IPS-NIHi7 (cell line): ENCODE measurements around the gene VPS37C.
"Not testable (repeated sequence)": the region's sequence is repeated elsewhere in the genome, so short reads cannot be mapped to it uniquely, and the experiment has no call there.

ENCODE experiments used
- DNase-seq: peaks from one replicate; pipeline ENCODE4 v3.0.0; 2012; ENCODE audit warnings: mixed read lengths; ENCODE audit errors: extremely low spot score

Gene VPS37C

GRCh38 chr11:61174949-61175348, 13.7 kb upstream of the VPS37C start:
- DNase-seq: no peak

- no peak for DNase-seq
These were observed 13.0 kb upstream of the VPS37C start for GRCh38 chr11:61174273-61174672.

DNA sequence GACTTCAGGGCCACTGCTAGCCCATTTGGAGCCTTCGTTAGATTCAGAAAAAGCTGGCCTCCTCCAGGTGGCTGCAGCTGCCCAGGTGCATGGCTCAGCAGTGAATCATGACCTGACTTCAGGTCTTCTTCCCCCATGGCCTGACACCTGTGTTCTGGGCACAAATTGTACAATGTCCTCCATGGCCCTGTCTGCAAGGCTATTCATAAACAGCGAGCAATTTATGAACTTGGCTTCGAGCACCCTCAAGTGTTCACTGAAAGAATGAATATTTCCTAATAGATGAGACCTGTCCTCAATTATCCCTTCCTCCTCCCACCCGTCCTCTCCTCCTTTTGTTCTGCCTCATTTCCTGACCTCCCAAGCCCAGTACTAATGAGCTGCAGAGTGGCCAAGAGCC, 12.2 kb upstream of the VPS37C start:
- DNase-seq: peak; percentile 5

DNA sequence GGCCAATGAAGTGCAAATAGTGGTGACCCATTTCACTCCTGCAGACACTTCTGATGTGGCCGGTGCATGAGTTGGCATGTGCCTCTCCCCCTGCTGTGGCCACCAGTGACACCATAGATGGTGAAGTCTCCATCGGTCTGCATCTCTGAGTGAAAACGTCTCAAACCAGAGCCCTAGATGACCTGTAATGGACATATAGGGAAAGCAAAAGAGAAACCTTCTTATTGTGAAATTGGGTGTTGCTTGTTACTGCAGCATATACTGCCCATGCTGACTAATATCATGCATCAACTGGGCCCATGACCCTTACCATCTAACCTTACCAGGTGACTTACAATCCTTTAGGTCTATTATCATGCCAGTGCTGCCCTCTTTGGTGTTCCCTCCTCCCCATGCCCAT, 11.7 kb upstream of the VPS37C start:
- DNase-seq: no peak

DNA sequence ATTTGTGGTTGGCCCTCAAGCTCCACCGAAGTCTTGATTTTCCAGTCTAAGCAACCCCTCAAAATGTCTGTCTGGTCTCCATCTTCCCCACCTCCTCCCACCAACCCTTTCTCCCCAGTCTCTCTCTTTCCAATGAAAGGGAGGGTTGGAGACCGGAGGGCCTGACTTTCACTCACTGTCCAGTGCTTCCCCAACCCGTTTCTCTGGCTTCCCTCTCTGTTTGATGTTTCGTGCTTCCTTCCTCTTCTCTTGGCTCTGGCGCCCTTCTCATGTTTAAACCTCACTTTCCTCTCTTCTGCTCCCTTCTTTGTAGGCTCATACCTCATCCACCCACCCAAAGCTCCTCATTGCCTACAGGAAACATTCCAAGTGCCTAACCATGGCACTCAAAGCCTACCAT, 11.1 kb upstream of the VPS37C start:
- DNase-seq: no peak

GRCh38 chr11:61171907-61172306, 10.7 kb upstream of the VPS37C start:
- no peak for DNase-seq

- peak; percentile 5 for DNase-seq
These were observed 9.3 kb upstream of the VPS37C start for GRCh38 chr11:61170566-61170965.

- no peak for DNase-seq
These were observed 7.6 kb upstream of the VPS37C start for GRCh38 chr11:61168800-61169199.

DNA sequence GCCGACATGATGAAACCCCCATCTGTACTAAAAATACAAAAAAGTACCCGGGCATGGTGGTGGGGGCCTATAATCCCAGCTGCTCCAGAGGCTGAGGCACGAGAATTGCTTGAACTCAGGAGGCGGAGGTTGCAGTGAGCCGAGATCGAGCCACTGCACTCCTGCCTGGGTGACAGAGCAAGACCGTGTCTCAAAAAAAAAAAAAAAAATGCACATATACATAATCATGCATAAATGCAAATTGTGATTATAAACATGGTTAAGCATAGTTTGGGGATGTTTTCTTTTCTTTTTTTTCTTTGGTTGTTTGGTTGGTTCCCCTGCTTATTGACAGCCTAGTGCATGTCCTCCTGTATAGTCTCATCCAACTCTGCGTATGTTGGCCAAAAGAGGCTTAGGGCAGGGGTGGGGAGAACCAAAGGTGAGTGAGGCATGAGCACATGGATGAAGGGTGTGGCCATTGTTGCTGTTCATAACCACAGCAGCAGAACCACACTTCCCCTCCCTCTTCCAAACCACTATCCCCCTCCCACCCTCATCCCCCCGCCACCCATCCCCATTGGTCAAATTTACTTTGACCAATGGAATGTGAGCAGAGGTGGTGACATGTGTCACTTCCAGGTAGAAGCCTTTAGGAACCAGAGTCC, 6.9 kb upstream of the VPS37C start:
- no peak for DNase-seq

GRCh38 chr11:61166331-61166730, 5.1 kb upstream of the VPS37C start:
- not testable (repeated sequence) for DNase-seq

DNA sequence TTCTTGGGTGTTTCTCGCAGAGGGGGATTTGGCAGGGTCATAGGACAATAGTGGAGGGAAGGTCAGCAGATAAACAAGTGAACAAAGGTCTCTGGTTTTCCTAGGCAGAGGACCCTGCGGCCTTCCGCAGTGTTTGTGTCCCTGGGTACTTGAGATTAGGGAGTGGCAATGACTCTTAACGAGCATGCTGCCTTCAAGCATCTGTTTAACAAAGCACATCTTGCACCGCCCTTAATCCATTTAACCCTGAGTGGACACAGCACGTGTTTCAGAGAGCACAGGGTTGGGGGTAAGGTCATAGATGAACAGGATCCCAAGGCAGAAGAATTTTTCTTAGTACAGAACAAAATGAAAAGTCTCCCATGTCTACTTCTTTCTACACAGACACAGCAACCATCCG, 4.6 kb upstream of the VPS37C start:
- DNase-seq: not testable (repeated sequence)

DNA sequence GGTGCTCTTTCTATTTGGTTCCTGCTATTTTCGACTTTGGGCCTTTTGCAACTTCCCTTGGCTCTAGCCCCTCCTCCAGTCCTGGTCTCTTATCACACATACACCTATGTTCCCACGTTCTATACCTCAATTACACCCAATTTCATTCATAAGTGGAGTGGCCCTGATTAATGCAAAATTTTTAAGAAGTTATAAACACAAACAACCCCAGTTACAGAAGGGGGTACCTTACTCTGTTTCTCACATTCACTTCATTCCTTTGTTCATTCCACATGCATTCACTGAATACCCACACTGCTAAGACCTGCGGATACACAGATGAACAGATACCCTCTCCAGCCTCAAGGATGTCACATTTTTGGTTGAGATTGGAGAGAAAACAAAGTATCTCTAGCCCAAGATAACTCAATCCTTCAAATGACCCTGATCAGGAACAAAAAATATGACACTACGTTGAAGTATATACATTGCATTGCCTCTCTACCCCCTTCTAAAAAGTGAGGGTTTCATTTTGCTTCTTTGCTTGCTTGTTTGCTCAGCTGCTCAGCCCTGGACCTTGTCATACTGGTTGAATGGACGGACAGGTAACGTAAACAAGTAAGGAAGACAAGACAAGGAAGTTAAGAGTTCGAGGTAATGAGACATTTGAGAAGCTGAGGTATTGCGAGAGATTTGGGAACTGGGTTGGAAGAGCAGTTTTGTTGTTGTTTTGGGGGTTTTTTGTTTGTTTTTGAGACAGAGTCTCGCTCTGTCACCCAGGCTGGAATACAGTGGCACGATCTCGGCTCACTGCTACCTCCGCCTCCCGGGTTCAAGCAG, 3.6 kb upstream of the VPS37C start:
- DNase-seq: no peak

DNA sequence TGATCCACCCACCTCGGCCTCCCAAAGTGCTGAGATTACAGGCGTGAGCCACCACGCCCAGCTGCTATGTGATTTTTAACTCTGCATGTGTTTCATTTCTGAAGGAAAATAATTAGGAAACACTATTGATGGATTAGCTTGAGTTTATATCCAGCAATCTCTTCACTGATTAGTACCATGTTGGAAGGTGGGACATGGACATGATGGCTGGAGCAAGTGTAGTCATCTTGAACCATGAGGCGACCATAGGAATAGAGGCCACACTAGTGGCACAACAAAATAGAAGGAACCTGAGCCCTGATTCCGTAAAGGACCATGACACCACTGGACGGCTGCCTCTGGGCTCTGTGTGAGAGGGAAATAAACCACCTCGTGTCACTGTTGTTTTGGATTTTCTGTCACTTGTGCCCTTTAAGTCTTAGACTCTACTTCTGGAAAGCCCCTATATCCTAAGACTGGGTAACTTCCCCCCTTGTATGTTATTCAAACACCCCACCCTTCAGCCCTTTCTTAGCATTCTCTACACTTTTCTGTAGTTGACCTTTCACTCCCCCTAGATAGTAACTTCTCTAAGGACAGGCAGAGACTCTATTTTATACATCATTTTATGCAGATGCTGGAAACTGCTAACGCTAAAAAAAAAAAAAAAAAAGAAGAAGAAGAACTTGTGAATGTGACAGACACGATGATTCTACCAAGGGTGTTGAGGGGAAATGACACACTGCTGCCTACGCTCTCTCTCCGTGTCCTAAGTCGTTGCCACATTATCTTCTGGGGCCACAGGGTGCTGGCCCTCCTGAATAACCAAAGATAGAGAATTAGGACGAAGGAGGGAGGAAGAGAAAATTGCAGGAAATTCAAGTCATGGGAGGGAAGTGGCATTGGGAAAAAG, 2.7 kb upstream of the VPS37C start:
- DNase-seq: peak; percentile 6

DNA sequence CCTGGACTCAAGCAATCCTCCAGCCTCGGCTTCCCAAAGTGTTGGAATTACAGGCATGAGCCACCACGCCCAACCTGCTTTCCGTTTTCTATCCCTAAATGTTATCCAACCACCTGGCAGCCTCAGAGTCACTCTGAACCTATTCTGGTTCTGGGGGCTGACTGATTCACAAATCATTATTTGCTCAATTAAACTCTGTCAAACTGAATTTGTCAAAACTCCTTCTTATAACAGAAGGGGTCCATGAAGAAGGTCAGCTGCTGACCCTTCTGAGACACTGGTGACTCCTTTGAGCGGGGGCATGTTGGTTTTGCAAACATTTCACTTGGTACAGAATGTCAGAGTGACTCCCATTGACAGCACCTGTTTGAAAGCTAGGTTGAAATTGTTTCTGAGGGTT, 1.8 kb upstream of the VPS37C start:
- DNase-seq: no peak

DNA sequence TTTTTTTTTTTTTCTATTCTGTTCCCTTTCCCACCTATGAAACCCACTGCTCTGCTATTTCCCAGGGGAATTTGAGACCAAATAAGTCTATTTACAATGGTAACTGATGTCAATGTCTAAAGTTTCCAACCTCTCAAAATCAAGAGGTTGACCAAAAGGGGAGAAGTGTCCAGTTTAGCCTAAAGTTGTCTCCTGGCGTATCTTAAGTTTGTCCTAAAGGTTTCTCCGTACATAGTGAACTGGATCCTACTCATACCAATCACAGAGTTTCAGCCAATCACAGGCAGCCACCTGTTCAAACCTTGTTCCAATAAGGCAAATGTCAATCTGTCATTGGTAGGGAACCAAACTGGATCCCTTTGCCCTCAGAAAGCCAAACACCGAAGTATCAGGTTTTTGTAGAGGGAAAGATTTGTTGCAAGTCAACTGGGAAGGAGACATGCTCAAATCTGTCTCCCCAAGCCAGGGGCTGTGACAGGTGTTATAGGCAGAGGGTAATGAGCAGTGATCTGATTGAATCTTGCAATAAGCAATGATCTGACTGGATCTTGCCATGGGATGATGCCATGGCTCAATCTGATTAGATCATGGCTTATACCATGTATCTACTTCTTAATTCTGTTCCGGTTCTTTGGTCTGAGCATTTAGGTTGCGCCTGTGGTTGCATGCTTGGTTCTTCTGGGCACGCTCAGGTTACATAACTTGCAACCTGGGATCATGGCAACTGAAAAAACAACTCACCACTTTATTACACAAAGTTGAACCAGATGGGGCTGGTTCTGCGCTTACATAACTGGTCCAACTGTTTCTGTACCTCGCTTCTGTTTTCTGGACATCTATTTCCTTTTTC, 1.1 kb upstream of the VPS37C start:
- no peak for DNase-seq

DNA sequence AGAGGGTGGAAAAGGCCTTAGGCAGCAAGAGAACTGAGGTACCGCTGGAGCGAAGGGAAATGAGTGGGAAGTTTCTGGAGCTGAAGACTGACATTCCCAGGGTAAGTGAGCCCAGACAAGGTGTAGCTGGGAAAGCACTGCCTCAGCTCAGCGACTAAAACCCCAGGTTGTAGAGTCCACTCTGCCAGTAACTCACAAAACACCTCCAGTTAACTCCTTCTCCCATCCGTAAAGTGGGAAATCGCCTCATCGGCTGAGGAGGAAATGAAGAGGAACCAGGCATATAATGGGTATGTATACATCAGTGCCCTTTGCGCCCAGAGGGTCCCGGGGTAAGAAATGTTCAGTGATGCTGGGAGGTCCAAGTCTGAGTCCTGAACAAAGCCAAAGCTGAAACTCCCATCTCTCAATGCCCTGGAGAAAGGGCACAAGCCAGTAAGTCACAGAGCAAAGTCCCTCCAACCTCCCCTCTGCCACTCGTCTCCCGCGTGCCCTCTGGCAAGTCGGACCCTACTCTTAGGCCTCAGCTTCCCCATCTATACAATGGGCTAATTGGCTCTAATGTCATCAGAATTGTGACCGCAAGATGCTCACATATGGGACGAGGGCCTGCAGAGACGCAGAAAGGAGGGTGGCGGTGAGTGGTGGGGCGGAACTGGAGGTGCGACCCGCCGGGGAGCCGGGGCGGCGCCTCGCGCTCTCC, 588 bp downstream of the VPS37C start:
- no peak for DNase-seq

DNA sequence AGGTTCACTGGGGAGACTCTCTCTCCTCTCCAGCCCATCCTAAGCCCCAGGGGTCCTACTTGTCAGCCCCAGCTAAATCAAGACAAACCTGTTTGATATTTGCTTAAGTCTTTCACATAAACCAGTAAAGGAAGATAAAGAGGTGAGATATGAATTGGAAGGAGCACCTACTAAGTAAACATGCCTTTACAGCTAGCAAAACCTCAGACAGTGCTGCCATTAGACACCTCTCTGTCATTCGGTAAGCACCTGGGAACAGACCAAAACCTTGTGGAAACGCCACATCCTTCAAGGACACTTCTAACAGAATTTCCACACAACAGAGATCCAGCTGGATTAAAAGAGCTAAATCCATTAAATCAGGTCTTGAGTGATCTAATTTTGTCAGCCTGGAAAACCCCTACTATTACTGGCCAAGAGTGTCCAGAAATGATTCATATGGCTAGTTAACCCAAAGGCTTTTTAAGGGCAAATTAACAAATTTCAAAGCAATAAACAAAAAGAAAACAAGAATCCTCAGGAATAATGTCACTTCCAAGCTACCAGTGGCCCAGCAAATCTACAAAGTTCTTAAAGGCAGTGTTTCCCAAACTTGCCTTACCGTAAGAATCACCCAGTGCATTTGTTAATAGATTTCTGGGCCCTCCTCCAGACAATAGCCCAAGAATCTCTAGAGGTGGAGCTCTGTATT, 2.4 kb downstream of the VPS37C start:
- no peak for DNase-seq

GRCh38 chr11:61157743-61158142, 3.5 kb downstream of the VPS37C start:
- no peak for DNase-seq

DNA sequence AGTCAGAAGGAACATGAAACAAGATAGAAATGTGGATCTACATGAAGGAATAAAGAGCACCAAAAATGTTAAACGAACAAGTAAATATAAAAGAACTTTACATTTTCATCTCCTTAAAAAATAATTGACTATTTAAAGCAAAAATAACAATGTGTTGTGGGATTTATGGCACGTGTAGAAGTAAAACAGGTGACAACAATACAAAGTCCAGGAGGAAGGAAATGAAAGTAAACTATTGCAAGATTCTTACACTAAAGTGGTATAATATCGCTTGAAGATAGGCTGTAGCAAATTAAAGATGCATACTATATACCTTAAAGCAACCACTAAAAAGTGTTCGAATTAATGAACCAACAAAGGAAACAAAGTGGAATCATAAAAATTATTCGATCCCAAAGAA, 5.5 kb downstream of the VPS37C start:
- no peak for DNase-seq

DNA sequence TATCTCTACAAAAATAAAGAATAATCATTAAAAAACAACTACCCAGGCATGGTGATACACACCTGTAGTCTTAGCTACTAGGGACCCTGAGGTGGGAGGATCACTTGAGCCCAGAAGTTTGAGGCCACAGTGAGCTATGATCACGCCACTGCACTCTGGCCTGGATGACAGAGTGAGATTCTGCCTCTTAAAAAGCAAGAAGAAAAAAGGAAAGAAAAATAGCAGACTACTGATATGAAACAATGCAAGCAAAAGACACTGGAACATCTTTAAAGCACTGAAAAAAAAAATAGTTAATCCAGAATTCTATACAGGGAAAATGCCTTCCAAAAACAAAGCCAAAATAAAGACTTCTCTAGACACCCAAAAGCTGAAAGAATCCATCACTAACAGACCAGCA, 5.9 kb downstream of the VPS37C start:
- no peak for DNase-seq
